RPMI8226 (cell line): ENCODE measurements around the gene MBD5.
A peak's percentile ranks its signal among the peaks of the same experiment; 100 is the strongest.

ENCODE experiments used
- DNase-seq: peaks from one replicate; pipeline ENCODE4 v3.0.0-alpha.2; 2015

Gene MBD5

GRCh38 chr2:148557844-148558436 lies 537.0 kb downstream of the MBD5 start:
- peak; percentile 16 for DNase-seq

- DNase-seq, result no peak
These were observed 539.6 kb downstream of the MBD5 start for GRCh38 chr2:148560496-148560895.

GRCh38 chr2:148561389-148561788 lies 540.5 kb downstream of the MBD5 start:
- DNase-seq, result no peak

GRCh38 chr2:148565272-148565894 lies 544.5 kb downstream of the MBD5 start:
- DNase-seq, result no peak
